C4-2B (cell line): ENCODE measurements around the gene EFEMP1.
"Not testable (repeated sequence)": the region's sequence is repeated elsewhere in the genome, so short reads cannot be mapped to it uniquely, and the experiment has no call there.

ENCODE experiments used
- CTCF ChIP-seq: fragments of 450-650 bp; conservative IDR thresholded peaks from 2 replicates; pipeline ENCODE4 v1.5.1; 2017; ENCODE audit warnings: mild to moderate bottlenecking
- ZFX ChIP-seq: fragments of 450-650 bp; IDR thresholded peaks from 2 replicates; pipeline ENCODE4 v1.6.1; 2017

DNA sequence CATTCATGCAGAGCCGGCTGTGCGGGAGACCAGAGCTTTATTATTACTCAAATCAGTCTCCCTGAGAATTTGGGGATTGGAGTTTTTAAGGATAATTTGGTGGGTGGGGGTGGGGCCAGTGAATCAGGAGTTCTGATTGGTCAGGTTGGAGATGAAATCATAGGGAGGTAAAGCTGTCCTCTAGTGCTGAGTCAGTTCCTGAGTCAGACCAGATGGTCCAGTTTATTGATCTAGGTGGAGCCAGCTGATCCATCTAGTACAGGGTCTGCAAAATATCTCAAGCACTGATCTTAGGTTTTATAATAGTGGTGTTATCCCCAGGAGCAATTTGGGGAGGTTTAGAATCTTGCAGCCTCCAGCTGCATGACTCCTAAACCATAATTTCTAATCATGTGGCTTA lies 96.2 kb downstream of the EFEMP1 start:
- not testable (repeated sequence) for TF ChIP-seq CTCF, ZFX
